H1 (cell line): Measurements from ENCODE around the gene RBM38.
"Not testable (repeated sequence)": the region's sequence is repeated elsewhere in the genome, so short reads cannot be mapped to it uniquely, and the experiment has no call there.

Source experiments
- EZH2 ChIP-seq: fragments of 200-600 bp; sonication (generic); IDR thresholded peaks from 2 replicates; pipeline ENCODE4 v1.7.1; 2012; ENCODE audit warnings: low read depth, mild to moderate bottlenecking, moderate library complexity, low read length, inconsistent platforms; ENCODE audit not compliant: severe bottlenecking
- POLR2AphosphoS5 ChIP-seq: IDR thresholded peaks from 2 replicates; pipeline ENCODE4 v1.6.1; 2011; ENCODE audit warnings: low read depth, low read length
- TF ChIP-seq, protein P1 (sequence below): IDR thresholded peaks from 2 replicates; pipeline ENCODE4 v1.6.1; 2012; ENCODE audit warnings: inconsistent platforms
- TF ChIP-seq, protein P2 (sequence below), 3 experiments: IDR thresholded peaks; 1 replicate in 2 of 3; 2 replicates in 1 of 3; pipeline versions ENCODE4 v1.5.1 to v1.6.1; 2011; ENCODE audit warnings: low read length in 3 of 3, mild to moderate bottlenecking in 3 of 3, inconsistent platforms in 2 of 3, low read depth in 1 of 3, moderate library complexity in 1 of 3; ENCODE audit not compliant: insufficient read depth in 1 of 3; ENCODE audit errors: control extremely low read depth in 1 of 3

DNA sequence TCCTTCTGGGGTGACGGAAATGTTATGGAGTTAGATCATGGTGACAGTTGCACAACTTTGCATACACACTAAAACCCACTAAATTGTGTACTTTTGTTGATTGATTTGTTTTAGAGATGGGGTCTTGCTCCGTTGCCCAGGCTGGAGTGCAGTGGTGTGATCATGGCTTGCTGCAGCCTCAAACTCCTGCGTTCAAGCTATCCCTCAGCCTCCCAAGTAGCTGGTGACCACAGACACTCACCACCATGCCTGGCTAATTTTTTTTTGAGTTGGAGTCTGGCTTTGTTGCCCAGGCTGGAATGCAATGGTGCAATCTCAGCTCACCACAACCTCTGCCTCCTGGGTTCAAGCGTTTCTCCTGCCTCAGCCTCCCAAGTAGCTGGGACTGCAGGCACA is 39.0 kb downstream of the RBM38 start:
- TF ChIP-seq, protein P1, sequence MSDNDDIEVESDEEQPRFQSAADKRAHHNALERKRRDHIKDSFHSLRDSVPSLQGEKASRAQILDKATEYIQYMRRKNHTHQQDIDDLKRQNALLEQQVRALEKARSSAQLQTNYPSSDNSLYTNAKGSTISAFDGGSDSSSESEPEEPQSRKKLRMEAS: not testable (repeated sequence)
- TF ChIP-seq, protein P2, sequence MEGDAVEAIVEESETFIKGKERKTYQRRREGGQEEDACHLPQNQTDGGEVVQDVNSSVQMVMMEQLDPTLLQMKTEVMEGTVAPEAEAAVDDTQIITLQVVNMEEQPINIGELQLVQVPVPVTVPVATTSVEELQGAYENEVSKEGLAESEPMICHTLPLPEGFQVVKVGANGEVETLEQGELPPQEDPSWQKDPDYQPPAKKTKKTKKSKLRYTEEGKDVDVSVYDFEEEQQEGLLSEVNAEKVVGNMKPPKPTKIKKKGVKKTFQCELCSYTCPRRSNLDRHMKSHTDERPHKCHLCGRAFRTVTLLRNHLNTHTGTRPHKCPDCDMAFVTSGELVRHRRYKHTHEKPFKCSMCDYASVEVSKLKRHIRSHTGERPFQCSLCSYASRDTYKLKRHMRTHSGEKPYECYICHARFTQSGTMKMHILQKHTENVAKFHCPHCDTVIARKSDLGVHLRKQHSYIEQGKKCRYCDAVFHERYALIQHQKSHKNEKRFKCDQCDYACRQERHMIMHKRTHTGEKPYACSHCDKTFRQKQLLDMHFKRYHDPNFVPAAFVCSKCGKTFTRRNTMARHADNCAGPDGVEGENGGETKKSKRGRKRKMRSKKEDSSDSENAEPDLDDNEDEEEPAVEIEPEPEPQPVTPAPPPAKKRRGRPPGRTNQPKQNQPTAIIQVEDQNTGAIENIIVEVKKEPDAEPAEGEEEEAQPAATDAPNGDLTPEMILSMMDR (IDR thresholded peaks at IDR 0.05; ENCODE audit: control extremely low read depth in 1 of 3, insufficient read depth in 1 of 3, low read depth in 1 of 3, low read length in 3 of 3): not testable (repeated sequence)
- not testable (repeated sequence) for TF ChIP-seq EZH2, POLR2AphosphoS5
